IMR-90 (cell line): ENCODE data around the gene CLDN18.

Experiments used
- CEBPB ChIP-seq: IDR thresholded peaks from 2 replicates; pipeline ENCODE4 v1.6.1; 2012; ENCODE audit warnings: low read depth, low read length, improper control_type of control experiment
- CHD1 ChIP-seq: IDR thresholded peaks from 2 replicates; pipeline ENCODE4 v1.6.1; 2012; ENCODE audit warnings: low read depth, low read length, improper control_type of control experiment
- CTCF ChIP-seq: conservative IDR thresholded peaks from 2 replicates; pipeline ENCODE4 v1.5.1; 2012; ENCODE audit warnings: mild to moderate bottlenecking, low read depth, low read length, improper control_type of control experiment
- ELK1 ChIP-seq: fragments of 150-350 bp; IDR thresholded peaks from 2 replicates; pipeline ENCODE4 v1.6.1; 2016; ENCODE audit warnings: low read depth, mild to moderate bottlenecking, low read length, moderate library complexity, borderline replicate concordance
- FOS ChIP-seq: fragments of 150-350 bp; IDR thresholded peaks from 2 replicates; pipeline ENCODE4 v1.6.1; 2016; ENCODE audit warnings: low read depth, low read length
- MAZ ChIP-seq: IDR thresholded peaks from 2 replicates; pipeline ENCODE4 v1.6.1; 2012; ENCODE audit warnings: low read depth, mild to moderate bottlenecking, low read length, improper control_type of control experiment, moderate library complexity, borderline replicate concordance
- POLR2A ChIP-seq: IDR thresholded peaks from 2 replicates; pipeline ENCODE4 v1.6.1; 2012; ENCODE audit warnings: mild to moderate bottlenecking, low read depth, low read length
- RCOR1 ChIP-seq: IDR thresholded peaks from 2 replicates; pipeline ENCODE4 v1.6.1; 2012; ENCODE audit warnings: mild to moderate bottlenecking, low read length, improper control_type of control experiment; ENCODE audit not compliant: insufficient replicate concordance
- SMC3 ChIP-seq: fragments of 150-350 bp; IDR thresholded peaks from 2 replicates; pipeline ENCODE4 v1.6.1; 2016; ENCODE audit warnings: low read depth, mild to moderate bottlenecking, antibody characterized with exemption, low read length, moderate library complexity

GRCh38 chr3:138065949-138066348 is 56.0 kb downstream of the CLDN18 start:
- no peak for TF ChIP-seq ELK1
- no peak for TF ChIP-seq POLR2A
- no peak for TF ChIP-seq CTCF
- TF ChIP-seq CEBPB: no peak
- no peak for TF ChIP-seq RCOR1
- no peak for TF ChIP-seq FOS
- no peak for TF ChIP-seq SMC3
- TF ChIP-seq MAZ: no peak
- TF ChIP-seq CHD1: no peak
